Endothelial cell of umbilical vein (primary cell): ENCODE results near the gene MPZ. TPM values are rescaled to one million over a fixed set of nuclear protein-coding genes. Genes with fewer than 3 reads are reported as not detected.

ENCODE experiments used
- BruUV-seq: library from RNA; stranded (reverse); fragments of 400-500 nt; replicated peaks from 2 replicates; lab custom pipeline; 2021; lab: Mats Ljungman, UMichigan
- CTCF ChIA-PET: fragments of 300-600, 350-600 bp; sonication (Branson Sonifier 250); formaldehyde crosslinking; loops from one replicate; lab custom pipeline; 2021; ENCODE audit warnings: antibody characterized with exemption, inconsistent platforms; lab: Charles Lee
- POLR2A ChIA-PET: fragments of 300-600, 350-600 bp; sonication (Branson Sonifier 250); formaldehyde crosslinking; loops from one replicate; lab custom pipeline; 2021; ENCODE audit warnings: antibody characterized with exemption, inconsistent platforms; lab: Charles Lee
- DNase-seq: peaks from one replicate; pipeline ENCODE4 v3.0.0-alpha.2; 2011; ENCODE audit warnings: low read depth, low spot score
- FAIRE-seq: peaks from 2 replicates; lab custom pipeline; 2011; peaks lifted over from hg19 to GRCh38; lab: Jason Lieb, UNC
- H2AFZ ChIP-seq: 2 replicates; pipeline ENCODE4 v1.6.0; 2012; ENCODE audit warnings: low read depth, low read length, control low read depth, inconsistent platforms
- H3K27ac ChIP-seq: 2 replicates; pipeline ENCODE4 v1.5.1; 2011; ENCODE audit warnings: low read depth, mild to moderate bottlenecking, control low read depth, low read length, moderate library complexity; ENCODE audit not compliant: insufficient read depth
- H3K27me3 ChIP-seq, 2 experiments: 2 replicates each; pipeline versions ENCODE4 v1.6.0 to v1.6.1; 2011; ENCODE audit warnings: low read length in 2 of 2, mixed read lengths in 1 of 2; ENCODE audit not compliant: control insufficient read depth in 2 of 2, insufficient read depth in 2 of 2
- H3K36me3 ChIP-seq, 2 experiments: 2 replicates in 1 of 2; 3 replicates in 1 of 2; pipeline ENCODE4 v1.5.1; 2011; ENCODE audit warnings: low read length in 2 of 2, mild to moderate bottlenecking in 1 of 2, moderate library complexity in 1 of 2; ENCODE audit not compliant: control insufficient read depth in 2 of 2, insufficient read depth in 2 of 2; ENCODE audit errors: extremely low read depth in 1 of 2
- H3K4me1 ChIP-seq: 3 replicates; pipeline ENCODE4 v1.5.1; 2011; ENCODE audit warnings: mild to moderate bottlenecking, low read length; ENCODE audit not compliant: control insufficient read depth, insufficient read depth; ENCODE audit errors: extremely low read depth
- H3K4me2 ChIP-seq: 2 replicates; pipeline ENCODE4 v1.6.1; 2011; ENCODE audit warnings: low read length, control low read depth, mixed read lengths; ENCODE audit not compliant: insufficient read depth
- H3K4me3 ChIP-seq, 3 experiments: fragments of 200-600 bp in 1 of 3; sonication (generic), shearing (Covaris generic) in 1 of 3; replicated peaks in 1 of 3; 2 replicates each; pipeline ENCODE4 v1.5.1; 2011 to 2016; ENCODE audit warnings: control low read depth in 3 of 3, low read length in 3 of 3, mild to moderate bottlenecking in 2 of 3, inconsistent platforms in 1 of 3, low read depth in 1 of 3, moderate library complexity in 1 of 3; ENCODE audit not compliant: insufficient read depth in 1 of 3
- H3K79me2 ChIP-seq: 2 replicates; pipeline ENCODE4 v1.6.0; 2012; ENCODE audit warnings: low read length, inconsistent platforms; ENCODE audit not compliant: control insufficient read depth, insufficient read depth
- H3K9ac ChIP-seq: replicated peaks from 2 replicates; pipeline ENCODE3; 2011; ENCODE audit warnings: low read length, control low read depth; ENCODE audit not compliant: insufficient read depth; ENCODE audit errors: extremely low read depth
- H3K9me1 ChIP-seq: replicated peaks from 3 replicates; pipeline ENCODE4 v1.6.0; 2011; ENCODE audit warnings: mild to moderate bottlenecking, low read length; ENCODE audit not compliant: control insufficient read depth, insufficient read depth; ENCODE audit errors: extremely low read depth
- H3K9me3 ChIP-seq: replicated peaks from 2 replicates; pipeline ENCODE4 v1.5.1; 2012; ENCODE audit warnings: low read length, inconsistent platforms; ENCODE audit not compliant: control insufficient read depth, insufficient read depth
- H4K20me1 ChIP-seq: replicated peaks from 2 replicates; pipeline ENCODE3; 2011; ENCODE audit warnings: mild to moderate bottlenecking, low read length; ENCODE audit not compliant: control insufficient read depth, insufficient read depth; ENCODE audit errors: extremely low read depth
- EZH2 ChIP-seq: IDR thresholded peaks from 2 replicates; pipeline ENCODE4 v1.6.1; 2012; ENCODE audit warnings: borderline replicate concordance, low read depth, mild to moderate bottlenecking, moderate library complexity, low read length, inconsistent platforms; ENCODE audit not compliant: severe bottlenecking
- FOS ChIP-seq: IDR thresholded peaks from 2 replicates; pipeline ENCODE4 v1.6.1; 2011; ENCODE audit warnings: mild to moderate bottlenecking, low read length, moderate library complexity, borderline replicate concordance; ENCODE audit not compliant: insufficient read depth
- GATA2 ChIP-seq: IDR thresholded peaks from 2 replicates; pipeline ENCODE4 v1.7.0; 2011; ENCODE audit warnings: low read depth, mild to moderate bottlenecking, moderate library complexity, mixed read lengths, low read length; ENCODE audit not compliant: insufficient read length, insufficient read depth
- JUN ChIP-seq: IDR thresholded peaks from 2 replicates; pipeline ENCODE4 v1.6.1; 2011; ENCODE audit warnings: borderline replicate concordance, low read depth; ENCODE audit not compliant: insufficient read length, insufficient read depth
- MYC ChIP-seq: IDR thresholded peaks from one replicate; pipeline ENCODE4 v1.6.1; 2011; ENCODE audit warnings: mild to moderate bottlenecking, low read depth, low read length
- POLR2A ChIP-seq: IDR thresholded peaks from 2 replicates; pipeline ENCODE4 v1.6.1; 2012; ENCODE audit warnings: low read depth, mild to moderate bottlenecking, control low read depth, low read length
- POLR2AphosphoS5 ChIP-seq: IDR thresholded peaks from 2 replicates; pipeline ENCODE4 v1.6.1; 2012; ENCODE audit warnings: low read depth, mild to moderate bottlenecking, control low read depth, low read length, moderate library complexity; ENCODE audit not compliant: insufficient read depth
- dilution Hi-C: fragments of 300-500 bp; cut with MboI; formaldehyde crosslinking; loops from one replicate; pipeline ENCODE4 v1.15.0; 2019; ENCODE audit warnings: low sequenced_read_pairs; ENCODE audit not compliant: extremely low pct_ligation_motif_present
- intact Hi-C: fragments of 100-400 bp; cut with micrococcal nuclease; formaldehyde crosslinking; loops from one replicate; pipeline ENCODE4 v1.10.0; 2022
- polyA plus RNA-seq, 4 experiments: library from polyadenylated mRNA; depleted of rRNA in 3 of 4; stranded (reverse) in 3 of 4; unstranded in 1 of 4; fragments of >200 nt; gene quantifications; 2 replicates each; pipeline versions ENCODE4 v1.2.1 to v1.2.3, GENCODE V29; 2011 to 2012; ENCODE audit warnings: missing spikeins in 1 of 4
- total RNA-seq: library from RNA; stranded (reverse); gene quantifications from 2 replicates; pipeline ENCODE4 v1.2.3, GENCODE V29; 2021
- TF ChIP-seq, protein P1 (sequence below): IDR thresholded peaks from 2 replicates; pipeline ENCODE4 v1.6.1; 2011; ENCODE audit not compliant: insufficient read depth, insufficient read length
- TF ChIP-seq, protein P2 (sequence below), 2 donors: IDR thresholded peaks; 1 replicate in 1 of 2; 2 replicates in 1 of 2; pipeline ENCODE4 v1.5.1; 2011; ENCODE audit warnings: low read length in 2 of 2, mild to moderate bottlenecking in 2 of 2, moderate library complexity in 2 of 2, control low read depth in 1 of 2, inconsistent platforms in 1 of 2, low read depth in 1 of 2; ENCODE audit not compliant: insufficient read depth in 1 of 2; ENCODE audit errors: extremely low read depth in 1 of 2

MPZ gene
- total and polyA plus RNA-seq, 2 donors (not counting 3 experiments of a cell fraction or from before 2014, with no cell fraction given) = 2.0 to 7.0 TPM

GRCh38 chr1:161333166-161333565 lies 23.4 kb upstream of the MPZ start:
- ChIA-PET POLR2A (no interaction called here), CTCF (interaction anchor here (1.0 kb wide), 1 partner anchor 8 kb away, joined by 3 read pairs; no protein-coding TSS in a partner anchor)
- Histone ChIP-seq H3K9me1 (peaks cover 4% of the 10 kb centered on the region), H3K4me2 (no peak overlapping the region), H3K4me1 (no peaks in the 10 kb centered on the region), H3K9me3 (no peaks in the 10 kb centered on the region), H3K27ac (no peak overlapping the region), H3K27me3 (no peaks in the 10 kb centered on the region), H3K36me3 (peaks cover 0 to 11% of the 10 kb centered on the region in 2 experiments), H4K20me1 (no peaks in the 10 kb centered on the region), H2AFZ (no peak overlapping the region), H3K79me2 (no peaks in the 10 kb centered on the region), H3K9ac (no peak overlapping the region), H3K4me3 (no peak overlapping the region)
- intact Hi-C loops (no loop called here), dilution Hi-C loops (no loop called here)
- FAIRE-seq (no peak), DNase-seq (no peak)
- TF ChIP-seq EZH2 = no peak
- no peak for TF ChIP-seq MYC
- TF ChIP-seq GATA2 = no peak
- TF ChIP-seq, protein P1, sequence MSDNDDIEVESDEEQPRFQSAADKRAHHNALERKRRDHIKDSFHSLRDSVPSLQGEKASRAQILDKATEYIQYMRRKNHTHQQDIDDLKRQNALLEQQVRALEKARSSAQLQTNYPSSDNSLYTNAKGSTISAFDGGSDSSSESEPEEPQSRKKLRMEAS = no peak
- no peak for TF ChIP-seq POLR2A
- TF ChIP-seq POLR2AphosphoS5 = no peak
- no peak for TF ChIP-seq FOS
- TF ChIP-seq, protein P2, sequence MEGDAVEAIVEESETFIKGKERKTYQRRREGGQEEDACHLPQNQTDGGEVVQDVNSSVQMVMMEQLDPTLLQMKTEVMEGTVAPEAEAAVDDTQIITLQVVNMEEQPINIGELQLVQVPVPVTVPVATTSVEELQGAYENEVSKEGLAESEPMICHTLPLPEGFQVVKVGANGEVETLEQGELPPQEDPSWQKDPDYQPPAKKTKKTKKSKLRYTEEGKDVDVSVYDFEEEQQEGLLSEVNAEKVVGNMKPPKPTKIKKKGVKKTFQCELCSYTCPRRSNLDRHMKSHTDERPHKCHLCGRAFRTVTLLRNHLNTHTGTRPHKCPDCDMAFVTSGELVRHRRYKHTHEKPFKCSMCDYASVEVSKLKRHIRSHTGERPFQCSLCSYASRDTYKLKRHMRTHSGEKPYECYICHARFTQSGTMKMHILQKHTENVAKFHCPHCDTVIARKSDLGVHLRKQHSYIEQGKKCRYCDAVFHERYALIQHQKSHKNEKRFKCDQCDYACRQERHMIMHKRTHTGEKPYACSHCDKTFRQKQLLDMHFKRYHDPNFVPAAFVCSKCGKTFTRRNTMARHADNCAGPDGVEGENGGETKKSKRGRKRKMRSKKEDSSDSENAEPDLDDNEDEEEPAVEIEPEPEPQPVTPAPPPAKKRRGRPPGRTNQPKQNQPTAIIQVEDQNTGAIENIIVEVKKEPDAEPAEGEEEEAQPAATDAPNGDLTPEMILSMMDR (IDR thresholded peaks at IDR 0.05; ENCODE audit: extremely low read depth in 1 of 2, insufficient read depth in 1 of 2, low read depth in 1 of 2, low read length in 2 of 2) = no peak
- TF ChIP-seq JUN = no peak
- no TSS peak for BruUV-seq
